Stimulated activated CD4-positive, alpha-beta T cell treated with anti-CD3 and anti-CD28 coated beads, Interleukin-1b, Interleukin-23, amount 100 ng/mL, for 24 hours (primary cell): ENCODE measurements around the gene TKTL1.
A peak's percentile ranks its signal among the peaks of the same experiment; 100 is the strongest.

Source experiments
- DNase-seq, 4 experiments: peaks; one replicate each; pipeline ENCODE4 v3.0.0-alpha.2; 2020; ENCODE audit warnings: low read depth in 4 of 4, low spot score in 1 of 4

The TKTL1 gene

DNA sequence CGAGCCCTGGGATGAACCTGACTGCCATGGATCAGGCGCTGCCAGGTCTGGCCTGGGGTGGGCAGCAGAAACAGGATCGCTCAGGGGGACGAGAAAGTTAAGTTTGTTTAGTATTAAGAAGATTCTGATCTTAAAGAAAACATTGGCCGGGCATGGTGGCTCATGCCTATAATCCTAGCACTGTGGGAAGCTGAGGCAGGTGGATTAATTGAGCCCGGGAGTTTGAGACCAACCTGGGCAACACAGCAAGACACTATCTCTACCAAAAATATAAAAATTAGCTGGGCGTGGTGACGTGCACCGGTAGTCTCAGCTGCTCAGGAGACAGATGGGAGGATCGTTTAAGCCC lies 79.5 kb downstream of the TKTL1 start:
- DNase-seq: no peak

DNA sequence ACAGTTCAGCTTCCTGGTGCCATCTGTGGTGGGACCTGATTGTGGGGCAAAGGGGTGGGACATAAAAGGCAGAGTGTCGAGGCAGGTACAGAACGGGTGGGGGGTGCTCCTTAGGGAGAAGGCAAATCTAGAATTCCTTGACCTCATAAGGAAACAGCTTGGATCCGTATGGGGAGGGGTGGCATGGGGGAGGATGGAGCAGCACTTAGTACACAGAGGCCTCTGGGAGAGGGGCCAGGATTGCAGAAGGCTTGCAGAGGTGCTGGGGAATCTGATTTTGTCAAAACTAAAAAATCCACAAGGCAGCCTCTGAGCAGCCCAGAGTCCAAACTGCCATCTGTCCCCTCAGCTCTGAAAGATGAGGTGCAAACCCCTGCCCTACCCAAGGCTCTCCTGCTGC lies 81.2 kb downstream of the TKTL1 start:
- no peak for DNase-seq

DNA sequence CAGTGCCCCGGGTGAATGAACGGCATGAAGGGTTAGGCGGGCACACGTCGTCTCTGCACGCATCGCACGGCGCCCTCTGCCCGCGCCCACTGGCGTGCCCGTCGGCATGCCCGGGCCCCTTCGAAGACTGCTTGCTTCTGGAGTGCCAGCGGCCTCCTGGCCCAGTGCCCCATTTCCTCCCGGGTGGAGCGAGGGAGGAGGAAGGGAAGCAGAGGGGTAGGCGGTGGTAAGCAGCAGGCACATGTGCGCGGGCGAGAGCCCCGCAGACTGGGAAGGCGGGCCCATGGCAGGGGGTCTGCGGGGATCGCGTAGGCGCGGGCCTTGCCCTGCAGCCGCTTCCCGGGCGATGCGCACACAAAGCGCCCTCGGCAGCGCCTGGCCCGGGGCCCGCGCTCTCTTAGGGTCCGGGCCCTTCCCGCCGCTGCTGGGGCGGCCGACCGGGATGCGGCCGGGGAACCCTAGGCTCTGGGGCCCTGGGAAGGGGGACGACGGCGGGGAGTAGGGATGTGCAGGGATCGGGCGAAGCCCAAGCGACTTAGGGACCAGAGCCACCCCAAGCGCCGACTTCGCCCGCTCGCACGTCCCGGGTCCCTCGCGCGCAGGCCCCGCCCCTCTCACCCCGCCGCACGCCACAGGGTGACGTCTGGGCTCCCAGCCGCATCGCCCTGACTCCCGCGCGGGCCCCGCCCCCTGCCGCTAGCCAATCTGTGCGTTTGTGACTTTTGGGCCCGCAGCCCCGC lies 82.6 kb downstream of the TKTL1 start:
- peak in 1 of 4 experiments; percentile 87 for DNase-seq

DNA sequence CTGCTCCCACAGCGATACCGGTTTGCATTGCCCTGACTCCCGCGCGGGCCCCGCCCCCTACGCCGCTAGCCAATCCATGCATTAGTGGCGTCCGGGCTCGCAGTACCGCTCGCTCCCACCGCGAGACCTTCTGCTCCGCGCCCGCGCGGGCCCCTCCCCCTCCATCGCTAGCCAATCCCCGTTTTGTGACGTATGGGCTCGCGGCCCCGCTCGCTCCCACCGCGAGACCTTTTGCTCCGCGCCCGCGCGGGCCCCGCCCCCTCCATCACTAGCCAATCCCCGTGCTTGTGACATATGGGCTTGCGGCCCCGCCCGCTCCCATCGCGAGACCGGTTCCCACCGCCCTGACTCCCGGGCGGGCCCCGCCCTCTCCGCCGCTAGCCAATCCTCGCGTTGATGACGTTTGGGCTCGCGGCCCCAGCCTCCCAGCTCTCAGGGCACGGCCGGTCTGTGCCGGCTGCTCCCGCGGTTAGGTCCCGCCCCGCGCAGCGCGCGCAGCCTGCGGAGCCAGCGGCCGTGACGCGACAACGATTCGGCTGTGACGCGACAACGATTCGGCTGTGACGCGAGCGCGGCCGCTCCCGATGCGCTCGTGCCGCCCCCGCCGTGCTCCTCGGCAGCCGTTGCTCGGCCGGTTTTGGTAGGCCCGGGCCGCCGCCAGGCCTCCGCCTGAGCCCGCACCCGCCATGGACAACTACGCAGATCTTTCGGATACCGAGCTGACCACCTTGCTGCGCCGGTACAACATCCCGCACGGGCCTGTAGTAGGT lies 83.4 kb downstream of the TKTL1 start, which contains the start of gene EMD:
EMD (plus strand) TSS at position 497 of the 770 bp plus-strand sequence; CDS start at position 687, 190 bp downstream.
- DNase-seq: peak; percentile 79 to 92 (median 84)

DNA sequence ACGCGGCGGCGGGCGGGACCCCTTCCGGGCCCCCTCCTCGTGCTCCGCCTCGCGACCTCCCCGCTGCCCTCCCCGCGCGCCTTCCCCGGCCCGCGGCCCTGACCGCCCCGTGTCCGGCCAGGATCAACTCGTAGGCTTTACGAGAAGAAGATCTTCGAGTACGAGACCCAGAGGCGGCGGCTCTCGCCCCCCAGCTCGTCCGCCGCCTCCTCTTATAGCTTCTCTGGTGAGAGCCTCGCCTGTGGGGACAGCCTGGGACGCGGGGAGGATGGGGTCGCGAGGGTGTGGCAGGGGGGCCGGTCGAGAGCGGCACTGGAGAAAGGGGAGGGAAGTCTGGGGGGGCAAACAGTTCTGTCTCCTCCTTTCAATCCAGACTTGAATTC lies 84.0 kb downstream of the TKTL1 start:
- no peak for DNase-seq
